Effector CD8-positive, alpha-beta T cell (primary cell): ENCODE measurements around the gene FBN1.

Source experiments
- DNase-seq: peaks from one replicate; lab custom pipeline; 2025; lab: John Stamatoyannopoulos, UW

The FBN1 gene

GRCh38 chr15:48623456-48623855 lies 22.1 kb downstream of the FBN1 start:
- DNase-seq, result no peak

GRCh38 chr15:48622237-48622636 lies 23.3 kb downstream of the FBN1 start:
- DNase-seq, result no peak

- DNase-seq, result no peak
Measured at GRCh38 chr15:48619446-48619845, 26.1 kb downstream of the FBN1 start.

GRCh38 chr15:48617619-48618018 lies 27.9 kb downstream of the FBN1 start:
- no peak for DNase-seq

- DNase-seq, result no peak
Measured at GRCh38 chr15:48616216-48616615, 29.3 kb downstream of the FBN1 start.

GRCh38 chr15:48614051-48614450 lies 31.5 kb downstream of the FBN1 start:
- DNase-seq, result no peak

- no peak for DNase-seq
Measured at GRCh38 chr15:48609486-48609885, 36.0 kb downstream of the FBN1 start.

- DNase-seq, result no peak
Measured at GRCh38 chr15:48607846-48608245, 37.7 kb downstream of the FBN1 start.

- no peak for DNase-seq
Measured at GRCh38 chr15:48604567-48604966, 40.9 kb downstream of the FBN1 start.

GRCh38 chr15:48603922-48604321 lies 41.6 kb downstream of the FBN1 start:
- no peak for DNase-seq

- no peak for DNase-seq
Measured at GRCh38 chr15:48603123-48603500, 42.4 kb downstream of the FBN1 start.

- no peak for DNase-seq
Measured at GRCh38 chr15:48602358-48603122, 43.0 kb downstream of the FBN1 start.

GRCh38 chr15:48601095-48601494 lies 44.4 kb downstream of the FBN1 start:
- no peak for DNase-seq

GRCh38 chr15:48596841-48597240 lies 48.7 kb downstream of the FBN1 start:
- no peak for DNase-seq

- no peak for DNase-seq
Measured at GRCh38 chr15:48596415-48596814, 49.1 kb downstream of the FBN1 start.

GRCh38 chr15:48595981-48596380 lies 49.5 kb downstream of the FBN1 start:
- DNase-seq, result no peak

- no peak for DNase-seq
Measured at GRCh38 chr15:48592933-48593332, 52.6 kb downstream of the FBN1 start.

GRCh38 chr15:48592221-48592731 lies 53.2 kb downstream of the FBN1 start:
- no peak for DNase-seq

- DNase-seq, result no peak
Measured at GRCh38 chr15:48590723-48591122, 54.8 kb downstream of the FBN1 start.

GRCh38 chr15:48584812-48585563 lies 60.5 kb downstream of the FBN1 start:
- no peak for DNase-seq

GRCh38 chr15:48584090-48584811 lies 61.3 kb downstream of the FBN1 start:
- DNase-seq, result no peak

GRCh38 chr15:48582452-48583247 lies 62.9 kb downstream of the FBN1 start:
- DNase-seq, result no peak
